Panc1 (cell line): ENCODE results near the gene HNRNPM. TPM values are rescaled to one million over a fixed set of nuclear protein-coding genes. Genes with fewer than 3 reads are reported as not detected.

Source experiments
- ATAC-seq: fragments of 200-7000 bp; cut with Tn5 transposase; 2 replicates; pipeline ENCODE4 v1.9.1; 2020; ENCODE audit warnings: mild to moderate bottlenecking, moderate library complexity
- BruUV-seq: library from RNA; stranded (reverse); fragments of 400-500 nt; replicated peaks from 2 replicates; lab custom pipeline; 2021; lab: Mats Ljungman, UMichigan
- CTCF ChIA-PET: fragments of 300-600 bp; sonication (Branson Sonifier 250); formaldehyde crosslinking; loops from one replicate; lab custom pipeline; 2022; ENCODE audit warnings: antibody characterized with exemption; lab: Charles Lee
- POLR2A ChIA-PET: fragments of 300-600 bp; sonication (Branson Sonifier 250); formaldehyde crosslinking; loops from one replicate; lab custom pipeline; 2022; ENCODE audit warnings: antibody characterized with exemption; lab: Charles Lee
- DNase-seq: peaks from one replicate; pipeline ENCODE4 v3.0.0-alpha.2; 2010; ENCODE audit warnings: low read depth, low spot score
- H3K27ac ChIP-seq: 2 replicates; pipeline ENCODE4 v1.5.1; 2011; ENCODE audit warnings: mild to moderate bottlenecking, low read length, inconsistent platforms
- H3K27me3 ChIP-seq: fragments of 200-500 bp; sonication (Bioruptor generic); 2 replicates; pipeline ENCODE4 v1.6.0; 2014; ENCODE audit warnings: low read length, inconsistent platforms; ENCODE audit not compliant: control insufficient read depth, insufficient read depth
- H3K36me3 ChIP-seq: fragments of 200-500 bp; sonication (Bioruptor generic); 2 replicates; pipeline ENCODE4 v1.5.1; 2014; ENCODE audit warnings: inconsistent platforms, mild to moderate bottlenecking, low read length, moderate library complexity; ENCODE audit not compliant: control insufficient read depth, insufficient read depth
- H3K4me1 ChIP-seq: 2 replicates; pipeline ENCODE4 v1.5.1; 2011; ENCODE audit warnings: inconsistent platforms, mild to moderate bottlenecking, low read length, moderate library complexity; ENCODE audit not compliant: control insufficient read depth, insufficient read depth
- H3K4me3 ChIP-seq, 2 experiments: 2 replicates each; pipeline ENCODE4 v1.5.1; 2011 to 2012; ENCODE audit warnings: low read depth in 2 of 2, low read length in 2 of 2, mild to moderate bottlenecking in 2 of 2, inconsistent platforms in 1 of 2, moderate library complexity in 1 of 2
- H3K9me3 ChIP-seq: fragments of 200-500 bp; sonication (Bioruptor generic); 2 replicates; pipeline ENCODE4 v1.5.1; 2014; ENCODE audit warnings: low read depth, mild to moderate bottlenecking, inconsistent platforms, low read length, moderate library complexity; ENCODE audit not compliant: control insufficient read depth, insufficient read depth
- POLR2AphosphoS5 ChIP-seq: IDR thresholded peaks from 2 replicates; pipeline ENCODE4 v1.6.1; 2012; ENCODE audit warnings: mild to moderate bottlenecking, low read depth, low read length, moderate library complexity
- SIN3A ChIP-seq: IDR thresholded peaks from 2 replicates; pipeline ENCODE4 v1.6.1; 2012; ENCODE audit warnings: low read depth, mild to moderate bottlenecking, low read length, moderate library complexity, borderline replicate concordance; ENCODE audit not compliant: insufficient read depth
- TCF7L2 ChIP-seq: IDR thresholded peaks from 2 replicates; pipeline ENCODE4 v1.6.1; 2011; ENCODE audit warnings: mild to moderate bottlenecking, low read depth, low read length, inconsistent platforms
- in situ Hi-C: cut with HindIII; loops from 2 replicates; pipeline ENCODE4 v1.10.0; 2016; ENCODE audit warnings: low sequenced_read_pairs, low pct_unique_long_range_greater_than_20kb
- intact Hi-C: fragments of 100-400 bp; cut with micrococcal nuclease; formaldehyde crosslinking; loops from one replicate; pipeline ENCODE4 v1.10.0; 2022; ENCODE audit not compliant: unreplicated experiment
- total RNA-seq: library from RNA; stranded (reverse); gene quantifications from one replicate; pipeline ENCODE4 v1.2.1, GENCODE V29; 2021; ENCODE audit not compliant: unreplicated experiment
- TF ChIP-seq, protein P1 (sequence below), 2 experiments: IDR thresholded peaks; 2 replicates each; pipeline ENCODE4 v1.6.1; 2011 to 2012; ENCODE audit warnings: low read depth in 2 of 2, control low read depth in 1 of 2, low read length in 1 of 2, mild to moderate bottlenecking in 1 of 2, moderate library complexity in 1 of 2; ENCODE audit not compliant: insufficient read depth in 1 of 2
- TF ChIP-seq, protein P2 (sequence below): fragments of 450-650 bp; IDR thresholded peaks from 2 replicates; pipeline ENCODE4 v1.5.1; 2017; ENCODE audit warnings: mild to moderate bottlenecking

HNRNPM gene
- total RNA-seq, 1 experiment from 2014 or later = 225 TPM

DNA sequence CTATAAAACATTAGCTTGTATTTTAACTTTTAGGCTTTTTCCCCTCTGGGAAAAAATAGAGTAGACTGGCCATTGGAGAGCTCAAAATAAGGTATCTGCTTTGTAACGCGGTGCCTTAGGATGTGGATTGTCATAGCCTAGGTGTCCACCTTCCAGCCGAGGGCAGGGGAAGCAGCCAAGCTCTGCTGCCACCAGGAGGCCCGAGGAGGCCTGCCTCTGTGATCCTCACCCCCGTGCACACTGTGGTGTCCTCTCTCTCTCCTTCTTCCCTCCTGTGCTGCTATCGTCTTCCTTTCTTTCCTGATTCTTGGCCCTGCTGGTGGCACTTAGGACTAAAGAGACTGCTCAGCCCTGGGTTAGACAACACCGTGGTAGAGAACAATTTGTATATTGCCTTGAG is 11.3 kb downstream of the HNRNPM start:
- ATAC-seq = no peak
- H3K4me1 ChIP-seq = peaks cover 74% of the 10 kb centered on the region
- H3K27ac ChIP-seq = no peak overlapping the region; the same call in 1 of the 2 replicates

DNA sequence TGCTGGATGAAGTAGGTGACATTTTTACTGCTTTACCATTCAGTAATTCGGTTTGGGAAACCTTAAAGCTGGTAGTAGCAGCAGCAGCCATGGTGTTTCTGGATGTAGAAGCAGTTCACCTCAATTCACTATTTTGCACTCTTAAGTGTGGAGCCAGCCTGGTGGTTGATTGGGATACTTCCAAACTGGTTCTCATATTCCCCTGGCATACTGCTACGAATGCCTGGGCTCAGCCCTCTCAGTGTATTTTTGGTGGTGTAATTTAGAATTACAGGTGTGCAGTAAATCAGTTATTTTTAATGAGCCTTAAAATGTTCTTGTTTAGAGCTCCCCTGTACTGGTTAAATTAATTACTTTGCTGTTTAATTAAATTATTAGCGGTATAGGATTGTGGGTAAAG is 12.4 kb downstream of the HNRNPM start:
- Histone ChIP-seq H3K27me3 (no peaks in the 10 kb centered on the region), H3K4me1 (peaks cover 74% of the 10 kb centered on the region), H3K9me3 (no peaks in the 10 kb centered on the region), H3K36me3 (peaks cover 13% of the 10 kb centered on the region; the same call in 1 of the 2 replicates), H3K27ac (peak overlapping the region; percentile 45; the same call in 1 of the 2 replicates), H3K4me3 (no peak overlapping the region)
- no peak for TF ChIP-seq TCF7L2
- TF ChIP-seq, protein P1, sequence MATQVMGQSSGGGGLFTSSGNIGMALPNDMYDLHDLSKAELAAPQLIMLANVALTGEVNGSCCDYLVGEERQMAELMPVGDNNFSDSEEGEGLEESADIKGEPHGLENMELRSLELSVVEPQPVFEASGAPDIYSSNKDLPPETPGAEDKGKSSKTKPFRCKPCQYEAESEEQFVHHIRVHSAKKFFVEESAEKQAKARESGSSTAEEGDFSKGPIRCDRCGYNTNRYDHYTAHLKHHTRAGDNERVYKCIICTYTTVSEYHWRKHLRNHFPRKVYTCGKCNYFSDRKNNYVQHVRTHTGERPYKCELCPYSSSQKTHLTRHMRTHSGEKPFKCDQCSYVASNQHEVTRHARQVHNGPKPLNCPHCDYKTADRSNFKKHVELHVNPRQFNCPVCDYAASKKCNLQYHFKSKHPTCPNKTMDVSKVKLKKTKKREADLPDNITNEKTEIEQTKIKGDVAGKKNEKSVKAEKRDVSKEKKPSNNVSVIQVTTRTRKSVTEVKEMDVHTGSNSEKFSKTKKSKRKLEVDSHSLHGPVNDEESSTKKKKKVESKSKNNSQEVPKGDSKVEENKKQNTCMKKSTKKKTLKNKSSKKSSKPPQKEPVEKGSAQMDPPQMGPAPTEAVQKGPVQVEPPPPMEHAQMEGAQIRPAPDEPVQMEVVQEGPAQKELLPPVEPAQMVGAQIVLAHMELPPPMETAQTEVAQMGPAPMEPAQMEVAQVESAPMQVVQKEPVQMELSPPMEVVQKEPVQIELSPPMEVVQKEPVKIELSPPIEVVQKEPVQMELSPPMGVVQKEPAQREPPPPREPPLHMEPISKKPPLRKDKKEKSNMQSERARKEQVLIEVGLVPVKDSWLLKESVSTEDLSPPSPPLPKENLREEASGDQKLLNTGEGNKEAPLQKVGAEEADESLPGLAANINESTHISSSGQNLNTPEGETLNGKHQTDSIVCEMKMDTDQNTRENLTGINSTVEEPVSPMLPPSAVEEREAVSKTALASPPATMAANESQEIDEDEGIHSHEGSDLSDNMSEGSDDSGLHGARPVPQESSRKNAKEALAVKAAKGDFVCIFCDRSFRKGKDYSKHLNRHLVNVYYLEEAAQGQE (IDR thresholded peaks at IDR 0.05; ENCODE audit: insufficient read depth in 1 of 2, low read depth in 2 of 2, low read length in 1 of 2) = no peak
- TF ChIP-seq POLR2AphosphoS5 = no peak
- no peak for TF ChIP-seq SIN3A
- TF ChIP-seq, protein P2, sequence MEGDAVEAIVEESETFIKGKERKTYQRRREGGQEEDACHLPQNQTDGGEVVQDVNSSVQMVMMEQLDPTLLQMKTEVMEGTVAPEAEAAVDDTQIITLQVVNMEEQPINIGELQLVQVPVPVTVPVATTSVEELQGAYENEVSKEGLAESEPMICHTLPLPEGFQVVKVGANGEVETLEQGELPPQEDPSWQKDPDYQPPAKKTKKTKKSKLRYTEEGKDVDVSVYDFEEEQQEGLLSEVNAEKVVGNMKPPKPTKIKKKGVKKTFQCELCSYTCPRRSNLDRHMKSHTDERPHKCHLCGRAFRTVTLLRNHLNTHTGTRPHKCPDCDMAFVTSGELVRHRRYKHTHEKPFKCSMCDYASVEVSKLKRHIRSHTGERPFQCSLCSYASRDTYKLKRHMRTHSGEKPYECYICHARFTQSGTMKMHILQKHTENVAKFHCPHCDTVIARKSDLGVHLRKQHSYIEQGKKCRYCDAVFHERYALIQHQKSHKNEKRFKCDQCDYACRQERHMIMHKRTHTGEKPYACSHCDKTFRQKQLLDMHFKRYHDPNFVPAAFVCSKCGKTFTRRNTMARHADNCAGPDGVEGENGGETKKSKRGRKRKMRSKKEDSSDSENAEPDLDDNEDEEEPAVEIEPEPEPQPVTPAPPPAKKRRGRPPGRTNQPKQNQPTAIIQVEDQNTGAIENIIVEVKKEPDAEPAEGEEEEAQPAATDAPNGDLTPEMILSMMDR = no peak
- in situ Hi-C loops (no loop called here), intact Hi-C loops (loop anchor here (10.0 kb wide), 1 partner anchor 102 kb away; no protein-coding TSS in a partner anchor)
- no peak for DNase-seq
- POLR2A ChIA-PET = interaction anchor here (0.7 kb wide), 1 partner anchor 99 kb away, joined by 5 read pairs; no protein-coding TSS in a partner anchor
- BruUV-seq = no TSS peak
- CTCF ChIA-PET = no interaction called here
- no peak for ATAC-seq

More for the DNA sequence above, 11.3 kb downstream of the HNRNPM start:
- TF ChIP-seq, protein P2 = peak; percentile 31
- TF ChIP-seq POLR2AphosphoS5 = no peak
- TF ChIP-seq SIN3A = no peak
- no TSS peak for BruUV-seq
- CTCF ChIA-PET = interaction anchor here (0.7 to 0.8 kb wide), 3 partner anchors 43 to 200 kb away, joined by 3 to 5 read pairs (median 3); partner anchors contain the start of gene MARCHF2
- Histone ChIP-seq H3K9me3 (no peaks in the 10 kb centered on the region), H3K27me3 (no peaks in the 10 kb centered on the region), H3K4me3 (no peak overlapping the region), H3K36me3 (peaks cover 16% of the 10 kb centered on the region; the same call in 1 of the 2 replicates)
- no peak for DNase-seq
- POLR2A ChIA-PET = interaction anchor here (0.6 to 0.7 kb wide), 3 partner anchors 15 to 102 kb away, joined by 7 to 15 read pairs (median 8); no protein-coding TSS in a partner anchor
- in situ Hi-C loops (no loop called here), intact Hi-C loops (loop anchor here (10.0 kb wide), 1 partner anchor 101 kb away; no protein-coding TSS in a partner anchor)
